Type B pancreatic cell (in vitro differentiated cells): ENCODE data around the gene ELOF1. TPM values are rescaled to one million over a fixed set of nuclear protein-coding genes. Genes with fewer than 3 reads are reported as not detected.
"Not testable (repeated sequence)": the region's sequence is repeated elsewhere in the genome, so short reads cannot be mapped to it uniquely, and the experiment has no call there.

Experiments used
- DNase-seq: peaks from one replicate; pipeline ENCODE4 v3.0.0; 2021; ENCODE audit warnings: mixed read lengths; ENCODE audit not compliant: unreplicated experiment; ENCODE audit errors: extremely low spot score
- H3K27ac Mint-ChIP-seq: 2 replicates; pipeline ENCODE4 v1.8.0; 2021; ENCODE audit warnings: mild to moderate bottlenecking, mixed read lengths
- H3K27me3 Mint-ChIP-seq: 2 replicates; pipeline ENCODE4 v1.8.0; 2021; ENCODE audit warnings: mixed read lengths
- H3K36me3 Mint-ChIP-seq: 2 replicates; pipeline ENCODE4 v1.8.0; 2021; ENCODE audit warnings: mixed read lengths
- H3K4me1 Mint-ChIP-seq: one replicate; pipeline ENCODE4 v1.8.0; 2021; ENCODE audit warnings: mixed read lengths; ENCODE audit not compliant: unreplicated experiment
- H3K4me3 Mint-ChIP-seq: 2 replicates; pipeline ENCODE4 v1.8.0; 2021; ENCODE audit warnings: mild to moderate bottlenecking, mixed read lengths
- H3K9me3 Mint-ChIP-seq: 2 replicates; pipeline ENCODE4 v1.8.0; 2021; ENCODE audit warnings: mixed read lengths
- CTCF ChIP-seq: fragments of 200-600 bp; sonication (generic); conservative IDR thresholded peaks from 2 replicates; pipeline ENCODE4 v1.5.0; 2021; ENCODE audit warnings: antibody characterized with exemption, mild to moderate bottlenecking
- total RNA-seq: library from RNA; stranded (reverse); gene quantifications from 2 replicates; pipeline ENCODE4 v1.2.1, GENCODE V29; 2021; ENCODE audit warnings: low replicate concordance

Gene ELOF1
- total RNA-seq, 1 donor from 2014 or later = 57.1 TPM

GRCh38 chr19:11576227-11576626 lies 17.2 kb upstream of the ELOF1 start:
- Mint-ChIP-seq H3K4me3 (no peak overlapping the region), H3K27me3 (peaks cover 7% of the 10 kb centered on the region), H3K27ac (no peak overlapping the region), H3K36me3 (no peaks in the 10 kb centered on the region), H3K9me3 (no peaks in the 10 kb centered on the region), H3K4me1 (peaks cover 5% of the 10 kb centered on the region)
- no peak for TF ChIP-seq CTCF
- no peak for DNase-seq

GRCh38 chr19:11574689-11575088 lies 15.7 kb upstream of the ELOF1 start:
- no peak overlapping the region for H3K4me3 Mint-ChIP-seq
- no peak overlapping the region for H3K27ac Mint-ChIP-seq
- DNase-seq = no peak
- H3K4me1 Mint-ChIP-seq = no peaks in the 10 kb centered on the region
- H3K27me3 Mint-ChIP-seq = peaks cover 3% of the 10 kb centered on the region
- no peaks in the 10 kb centered on the region for H3K9me3 Mint-ChIP-seq
- no peaks in the 10 kb centered on the region for H3K36me3 Mint-ChIP-seq
- TF ChIP-seq CTCF = no peak

- not testable (repeated sequence) for H3K9me3 Mint-ChIP-seq, H3K36me3 Mint-ChIP-seq, DNase-seq, H3K27ac Mint-ChIP-seq, H3K4me3 Mint-ChIP-seq, H3K4me1 Mint-ChIP-seq, H3K27me3 Mint-ChIP-seq
Observed at GRCh38 chr19:11573763-11574162, 14.7 kb upstream of the ELOF1 start.

- H3K36me3 Mint-ChIP-seq, DNase-seq, H3K27me3 Mint-ChIP-seq, H3K4me1 Mint-ChIP-seq, H3K4me3 Mint-ChIP-seq, H3K9me3 Mint-ChIP-seq, H3K27ac Mint-ChIP-seq: not testable (repeated sequence)
Observed at GRCh38 chr19:11573354-11573753, 14.3 kb upstream of the ELOF1 start.

GRCh38 chr19:11570039-11570462 lies 11.0 kb upstream of the ELOF1 start:
- no peak overlapping the region for H3K27ac Mint-ChIP-seq
- H3K4me1 Mint-ChIP-seq = no peaks in the 10 kb centered on the region
- no peak for TF ChIP-seq CTCF

GRCh38 chr19:11566164-11566563 lies 7.1 kb upstream of the ELOF1 start:
- H3K27me3 Mint-ChIP-seq = no peaks in the 10 kb centered on the region
- no peaks in the 10 kb centered on the region for H3K9me3 Mint-ChIP-seq
- no peak overlapping the region for H3K27ac Mint-ChIP-seq
- H3K4me1 Mint-ChIP-seq = no peaks in the 10 kb centered on the region
- no peak for DNase-seq
- H3K36me3 Mint-ChIP-seq = no peaks in the 10 kb centered on the region
- no peak overlapping the region for H3K4me3 Mint-ChIP-seq
- no peak for TF ChIP-seq CTCF

More at GRCh38 chr19:11570039-11570462, 11.0 kb upstream of the ELOF1 start:
- Mint-ChIP-seq H3K4me3 (no peak overlapping the region), H3K27me3 (no peaks in the 10 kb centered on the region), H3K9me3 (no peaks in the 10 kb centered on the region), H3K36me3 (no peaks in the 10 kb centered on the region)
- no peak for DNase-seq

GRCh38 chr19:11565649-11565980 lies 6.6 kb upstream of the ELOF1 start:
- H3K36me3 Mint-ChIP-seq, H3K27me3 Mint-ChIP-seq, H3K9me3 Mint-ChIP-seq, H3K4me3 Mint-ChIP-seq, H3K4me1 Mint-ChIP-seq, DNase-seq, H3K27ac Mint-ChIP-seq: not testable (repeated sequence)

- not testable (repeated sequence) for H3K27me3 Mint-ChIP-seq, H3K36me3 Mint-ChIP-seq, H3K4me3 Mint-ChIP-seq, H3K27ac Mint-ChIP-seq, DNase-seq, H3K9me3 Mint-ChIP-seq
- peaks cover 10% of the 10 kb centered on the region for H3K4me1 Mint-ChIP-seq
Observed at GRCh38 chr19:11564082-11564807, 5.2 kb upstream of the ELOF1 start.
